Measurements from ENCODE around the gene PSPN.
A peak's percentile ranks its signal among the peaks of the same experiment; 100 is the strongest.

The PSPN gene, protein sequence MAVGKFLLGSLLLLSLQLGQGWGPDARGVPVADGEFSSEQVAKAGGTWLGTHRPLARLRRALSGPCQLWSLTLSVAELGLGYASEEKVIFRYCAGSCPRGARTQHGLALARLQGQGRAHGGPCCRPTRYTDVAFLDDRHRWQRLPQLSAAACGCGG

DNA sequence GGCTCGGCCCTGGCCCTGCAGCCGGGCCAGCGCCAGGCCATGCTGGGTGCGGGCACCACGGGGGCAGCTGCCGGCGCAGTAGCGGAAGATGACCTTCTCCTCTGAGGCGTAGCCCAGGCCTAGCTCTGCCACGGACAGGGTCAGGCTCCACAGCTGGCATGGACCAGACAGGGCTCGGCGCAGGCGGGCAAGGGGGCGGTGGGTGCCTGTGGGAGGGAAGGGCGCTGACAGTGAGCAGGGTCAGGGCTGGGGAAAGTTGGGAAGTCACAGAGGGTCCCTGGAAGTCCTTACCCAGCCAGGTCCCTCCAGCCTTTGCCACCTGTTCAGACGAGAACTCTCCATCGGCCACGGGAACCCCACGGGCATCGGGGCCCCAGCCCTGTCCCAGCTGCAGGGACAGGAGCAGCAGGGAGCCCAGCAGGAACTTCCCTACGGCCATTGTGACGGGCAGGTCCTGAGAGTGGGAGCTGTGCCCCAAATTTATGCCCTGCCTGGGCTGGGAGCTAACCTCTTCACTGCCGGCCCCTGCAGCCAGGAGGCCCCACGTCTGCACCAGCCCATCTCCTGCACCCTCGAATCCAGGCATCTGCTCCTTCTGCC, at the start of gene PSPN:
TSS of gene PSPN (minus strand) at position 523 of the 600 bp plus-strand sequence. CDS start at position 439, 84 bp downstream.
- DNase-seq = no peak

DNA sequence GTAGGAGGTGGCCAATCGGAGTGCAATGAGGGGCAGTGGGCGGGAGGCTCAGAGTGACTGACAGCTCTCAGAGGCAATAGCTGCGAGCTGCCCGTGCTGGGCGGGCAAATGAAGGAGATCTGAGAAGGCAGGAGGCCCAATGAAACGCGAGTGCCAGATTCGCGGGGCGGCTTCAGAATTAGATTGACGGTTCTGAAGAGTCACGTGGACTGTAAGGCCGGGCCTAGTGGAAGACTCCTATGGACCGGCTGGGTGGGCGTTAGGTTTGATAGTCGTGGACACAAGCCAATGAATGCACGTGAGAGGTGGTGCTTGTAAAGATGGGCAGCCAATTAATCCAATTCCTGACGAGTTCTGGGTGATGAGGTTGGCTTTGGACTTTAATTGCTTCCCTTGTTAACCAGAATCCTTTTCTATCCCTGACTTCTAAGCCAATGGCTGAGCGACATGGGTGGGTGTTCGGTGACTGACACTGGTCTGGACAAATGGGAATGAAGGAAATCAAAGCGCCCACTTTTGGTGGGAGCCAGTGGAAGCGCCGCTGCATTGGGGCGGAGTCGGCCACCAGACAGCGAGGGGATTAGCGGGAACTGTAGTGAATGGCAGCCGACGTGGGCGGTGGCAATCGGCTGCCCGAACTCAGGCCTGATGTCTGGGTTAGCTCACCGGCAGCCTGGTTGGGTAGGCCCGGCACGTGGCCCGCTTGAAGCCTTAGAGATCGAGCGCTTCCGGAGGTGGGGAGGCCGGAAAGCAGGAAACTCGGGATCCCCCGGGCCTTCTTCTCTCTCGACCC, 49.4 kb upstream of the PSPN start:
- DNase-seq = peak; percentile 99 to 100

DNA sequence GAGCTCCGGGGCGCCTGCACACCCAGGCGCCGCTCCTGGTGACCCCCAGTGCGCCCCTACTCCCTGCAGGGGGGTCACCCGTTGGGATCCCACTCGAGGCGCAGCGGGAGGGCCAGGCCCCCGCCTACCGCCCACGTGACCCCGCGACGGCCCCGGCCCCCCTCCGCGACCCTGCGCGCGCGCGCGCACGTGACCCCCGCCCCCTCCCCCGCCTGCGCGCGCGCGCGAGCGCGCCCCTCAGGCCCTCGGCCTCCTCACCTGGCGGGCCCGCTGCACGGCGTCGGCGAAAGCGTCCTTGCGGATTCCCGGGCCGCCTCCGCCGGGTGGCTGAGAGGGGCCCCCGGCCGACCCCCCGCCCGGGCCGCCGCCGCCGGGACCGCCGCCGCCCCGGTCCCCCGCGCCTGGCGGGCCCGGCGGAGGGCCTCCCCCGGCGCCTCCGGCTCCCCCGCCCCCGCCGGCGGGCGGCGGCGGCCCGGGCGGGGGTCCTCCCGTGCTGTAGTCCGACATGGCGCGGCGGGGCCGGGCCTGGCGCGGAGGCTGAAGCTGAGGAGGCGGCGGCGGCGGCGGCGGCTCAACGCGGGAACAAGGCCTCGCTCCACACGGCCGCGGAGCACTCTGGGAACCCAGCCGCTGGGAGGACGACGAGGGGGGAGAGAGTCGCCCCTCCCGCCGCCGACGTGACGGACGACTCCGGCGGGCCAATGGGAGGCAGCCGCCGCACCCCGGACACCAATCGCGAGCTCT, 48.6 kb upstream of the PSPN start, which contains the start of gene KHSRP:
TSS of gene KHSRP (minus strand) at position 617 of the 744 bp plus-strand sequence. CDS start at position 507, 110 bp downstream.
- DNase-seq = no peak

DNA sequence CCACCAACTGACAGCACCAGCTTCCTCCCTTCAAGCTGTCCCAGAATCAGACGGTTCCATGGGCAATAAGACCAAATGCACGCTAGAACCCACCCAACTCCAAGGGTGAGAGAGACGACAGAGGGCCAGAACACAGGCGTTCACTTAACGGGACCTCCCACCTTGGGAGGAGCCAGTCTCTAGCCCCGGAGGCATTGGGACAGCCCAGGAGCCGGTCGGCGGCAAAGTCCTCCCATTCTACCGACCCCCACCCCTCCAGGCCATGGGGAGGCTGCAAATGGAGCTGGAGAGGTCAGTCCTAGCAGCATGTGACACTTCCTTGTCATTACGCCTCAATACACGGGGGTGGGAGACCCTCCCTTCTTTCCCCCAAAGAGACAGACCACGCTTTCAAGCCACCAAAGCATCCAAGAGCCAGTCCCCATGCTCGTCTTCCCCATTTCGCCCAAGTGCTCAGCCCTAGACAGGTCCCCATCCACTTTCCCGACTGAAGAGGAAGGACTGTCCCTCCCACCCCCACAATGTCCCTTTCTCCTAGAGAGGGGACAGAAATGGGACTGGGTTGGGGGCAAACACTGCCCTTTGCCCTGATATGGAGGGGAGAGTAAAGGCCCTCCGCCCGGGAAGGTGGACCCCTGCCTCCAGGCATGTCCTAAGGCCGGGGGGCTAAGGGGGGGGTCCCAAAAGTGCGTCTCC, 47.9 kb upstream of the PSPN start:
- no peak for DNase-seq

DNA sequence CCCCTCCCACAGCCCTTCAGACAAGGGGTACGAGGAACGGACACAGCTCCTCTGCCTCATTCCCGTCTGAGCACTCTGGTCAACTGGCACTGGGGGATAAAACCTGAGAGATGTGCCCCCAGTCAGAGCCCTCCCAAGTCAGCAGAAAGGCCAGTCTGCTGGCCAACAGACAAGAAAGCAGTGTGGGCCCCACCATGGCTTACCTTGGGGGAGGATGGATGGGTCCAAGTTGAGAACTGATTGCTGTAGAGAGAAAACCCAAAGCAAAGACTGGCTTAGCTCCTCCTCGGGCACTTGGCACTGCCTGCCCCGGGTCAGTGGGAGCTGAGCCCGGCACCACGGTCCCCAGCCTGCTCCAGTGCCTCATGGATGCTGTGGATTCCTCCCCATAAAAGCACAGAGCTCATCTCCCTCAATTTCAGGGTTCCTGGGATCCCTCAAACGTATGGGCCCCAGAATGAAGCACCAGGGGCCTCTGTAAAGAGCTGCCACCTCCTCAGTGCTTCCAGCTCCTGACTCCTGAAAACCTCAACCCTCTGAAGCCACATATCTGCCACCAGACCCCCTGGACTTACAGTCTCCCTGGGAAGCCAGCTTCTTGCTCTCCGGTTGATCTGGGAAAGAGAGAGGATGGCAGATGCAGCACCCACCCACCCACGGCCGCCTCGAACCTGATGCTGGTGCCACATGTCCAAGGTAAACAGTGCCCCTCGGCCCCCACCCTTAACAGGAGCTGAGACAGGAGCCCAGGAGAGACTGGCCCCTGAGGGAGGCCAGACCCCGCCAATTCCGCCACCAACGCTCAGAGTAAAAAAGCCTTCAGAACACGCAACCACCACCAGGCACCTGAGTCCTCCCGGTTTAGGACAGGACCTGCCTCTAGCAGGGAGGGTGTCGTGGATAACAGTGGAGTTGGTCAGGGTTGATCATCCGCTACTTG, 45.6 kb upstream of the PSPN start:
- no peak for DNase-seq

DNA sequence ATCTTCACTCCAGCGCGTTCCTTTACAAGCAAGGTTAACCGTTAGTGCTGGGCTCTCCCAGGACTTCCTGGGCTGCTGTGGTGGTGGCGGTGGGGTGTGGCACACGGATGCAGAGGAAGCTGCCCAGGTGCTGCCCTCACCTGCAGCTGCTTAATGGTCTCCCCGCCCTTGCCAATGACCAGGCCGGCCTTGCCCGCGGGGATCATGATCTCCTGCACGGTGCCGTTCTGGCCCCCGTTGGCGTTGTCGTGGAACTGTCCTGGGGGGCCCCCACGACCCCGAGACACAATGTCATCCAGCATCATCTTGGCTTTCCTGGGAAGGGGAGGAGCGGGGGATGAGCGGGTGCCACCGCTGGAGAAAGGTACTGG, 42.8 kb upstream of the PSPN start:
- DNase-seq = no peak

DNA sequence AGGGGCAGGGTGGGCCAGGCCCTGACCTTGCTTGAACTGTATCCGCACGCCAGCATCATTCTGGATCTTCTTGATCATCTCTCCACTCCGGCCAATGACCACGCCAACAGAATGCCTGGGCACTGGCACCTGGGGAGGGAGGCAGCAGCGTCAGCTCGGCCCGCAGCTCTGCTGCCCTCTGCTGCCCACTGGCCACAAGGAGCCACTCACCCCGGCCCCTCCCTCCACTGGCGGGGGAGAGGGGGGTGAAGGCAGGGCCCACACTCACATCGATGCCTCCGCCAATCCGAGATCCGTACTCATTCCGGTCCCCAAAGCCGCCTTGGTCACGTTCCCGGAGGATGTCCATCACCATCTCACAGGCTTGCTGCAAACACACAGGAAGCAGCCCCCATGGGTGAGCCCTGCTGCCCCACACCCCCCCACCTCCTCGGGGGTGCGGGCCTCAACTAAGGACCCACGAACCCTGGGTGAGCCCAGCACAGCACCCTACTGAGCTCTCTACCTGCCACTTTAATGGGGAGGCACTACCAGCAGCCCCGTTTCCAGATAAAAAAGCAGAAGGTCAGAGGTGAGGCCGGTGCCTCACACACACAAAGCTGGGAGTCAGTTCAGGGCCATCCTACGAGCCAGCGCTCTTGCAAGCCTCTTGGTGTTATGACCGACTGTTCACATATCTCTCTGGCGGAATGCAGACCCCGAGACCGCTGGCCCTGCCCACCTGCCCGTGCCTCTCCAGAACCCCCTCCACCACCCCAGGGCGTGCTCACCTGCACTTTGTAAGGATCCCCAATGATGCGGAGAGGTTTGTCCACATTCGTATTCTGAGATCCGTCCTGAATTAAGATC, 42.2 kb upstream of the PSPN start:
- DNase-seq = no peak

DNA sequence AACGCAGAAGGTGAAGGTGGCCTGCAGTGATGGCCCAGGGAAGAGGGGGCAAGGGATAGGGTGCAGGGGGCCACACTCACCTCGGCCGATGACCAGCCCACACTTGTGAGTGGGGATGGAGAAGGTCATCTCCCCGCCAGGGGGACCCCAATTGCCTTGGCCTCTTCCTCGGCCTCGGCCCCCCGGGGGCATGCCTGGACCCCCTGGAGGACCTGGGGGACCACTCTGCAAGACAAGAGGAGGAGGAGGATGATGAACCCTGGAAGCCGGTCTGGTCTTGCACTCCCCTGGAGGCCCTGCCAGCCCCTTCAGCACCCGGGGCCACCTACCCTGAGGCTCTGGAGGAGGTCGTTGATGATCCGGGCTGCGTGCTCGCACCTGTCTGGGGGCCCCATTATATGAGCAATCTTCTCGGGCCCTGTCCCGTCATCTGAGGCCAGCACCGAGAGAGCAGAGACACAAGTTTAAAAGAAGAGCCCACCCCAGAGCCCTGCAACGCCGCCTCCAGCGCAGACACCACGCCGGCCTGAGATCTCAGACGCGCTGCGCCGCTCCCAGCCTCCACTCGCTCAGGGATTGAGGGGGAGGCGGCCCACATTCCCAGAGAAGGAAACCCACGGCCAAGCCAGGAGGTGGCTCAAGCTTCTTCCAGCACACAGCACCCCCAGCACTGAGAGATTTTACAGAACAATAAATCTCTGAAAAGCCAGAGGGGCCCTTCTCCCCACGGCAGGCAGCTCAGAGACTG, 41.1 kb upstream of the PSPN start:
- no peak for DNase-seq

DNA sequence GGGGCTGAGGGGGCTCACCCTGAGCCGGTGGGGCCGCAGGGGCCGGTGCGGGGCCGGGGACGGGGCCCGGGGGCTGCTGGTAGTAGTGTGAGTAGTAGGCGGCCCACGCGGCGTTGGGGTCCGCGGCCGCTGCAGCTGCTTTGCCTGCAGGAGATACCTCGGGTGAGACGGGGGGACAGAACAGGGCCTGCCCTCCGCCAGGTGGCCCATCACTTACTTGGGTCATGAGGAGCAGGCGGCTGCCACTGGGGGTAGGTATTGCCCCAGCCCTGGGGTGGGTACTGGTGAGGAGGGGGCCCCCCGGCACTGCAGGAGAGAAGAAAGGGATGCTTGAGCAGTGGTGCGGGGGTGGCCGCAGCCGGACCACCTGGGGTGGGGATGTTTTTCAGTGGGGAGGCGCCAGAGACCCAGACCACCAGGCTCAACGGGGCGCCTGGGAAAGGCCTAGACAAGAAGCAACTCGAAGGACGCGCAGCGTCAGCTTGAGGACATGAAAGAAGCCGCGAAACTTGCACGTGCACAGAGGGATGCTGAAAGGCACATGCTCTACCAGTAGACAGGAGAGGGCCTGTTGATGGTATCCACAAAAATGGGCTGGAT, 40.0 kb upstream of the PSPN start:
- no peak for DNase-seq

DNA sequence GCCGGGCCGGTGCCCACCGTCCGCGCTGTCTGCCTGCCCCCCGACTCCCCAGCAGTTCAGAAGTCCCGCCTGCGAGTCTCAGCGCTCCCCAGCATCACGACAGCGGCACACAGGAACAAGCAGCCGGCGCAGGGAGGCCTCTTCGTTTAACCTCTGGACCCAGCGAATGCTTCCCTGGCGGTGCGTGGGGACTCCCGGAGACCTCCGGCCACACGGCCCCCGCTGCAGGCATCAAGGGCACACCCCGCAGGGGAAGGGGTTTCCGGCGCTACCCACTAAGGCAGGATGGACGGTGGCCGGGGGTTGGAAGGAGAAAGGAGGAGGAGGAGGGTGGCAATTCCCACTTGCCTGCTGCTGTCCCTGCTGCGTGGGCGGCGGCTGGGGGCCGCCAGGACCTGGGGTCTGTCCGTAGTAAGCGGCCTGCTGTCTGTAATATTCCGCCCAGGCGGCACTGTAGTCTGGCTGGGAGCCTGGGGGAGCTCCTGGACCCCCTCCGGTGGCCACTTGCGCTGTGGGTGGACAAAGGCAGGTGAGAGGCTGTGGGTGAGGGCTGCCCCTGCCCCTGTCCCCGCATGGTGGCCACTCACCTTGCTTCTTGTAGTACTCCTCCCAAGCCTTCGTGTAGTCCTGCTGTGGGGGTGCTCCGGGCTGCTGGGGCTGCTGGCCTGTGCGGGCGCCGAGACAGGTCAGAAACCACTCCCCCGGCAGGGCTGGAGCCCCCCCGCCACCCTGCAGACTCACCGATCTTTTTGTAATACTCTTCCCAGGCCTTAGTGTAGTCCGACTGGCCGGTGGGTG, 39.3 kb upstream of the PSPN start:
- no peak for DNase-seq

DNA sequence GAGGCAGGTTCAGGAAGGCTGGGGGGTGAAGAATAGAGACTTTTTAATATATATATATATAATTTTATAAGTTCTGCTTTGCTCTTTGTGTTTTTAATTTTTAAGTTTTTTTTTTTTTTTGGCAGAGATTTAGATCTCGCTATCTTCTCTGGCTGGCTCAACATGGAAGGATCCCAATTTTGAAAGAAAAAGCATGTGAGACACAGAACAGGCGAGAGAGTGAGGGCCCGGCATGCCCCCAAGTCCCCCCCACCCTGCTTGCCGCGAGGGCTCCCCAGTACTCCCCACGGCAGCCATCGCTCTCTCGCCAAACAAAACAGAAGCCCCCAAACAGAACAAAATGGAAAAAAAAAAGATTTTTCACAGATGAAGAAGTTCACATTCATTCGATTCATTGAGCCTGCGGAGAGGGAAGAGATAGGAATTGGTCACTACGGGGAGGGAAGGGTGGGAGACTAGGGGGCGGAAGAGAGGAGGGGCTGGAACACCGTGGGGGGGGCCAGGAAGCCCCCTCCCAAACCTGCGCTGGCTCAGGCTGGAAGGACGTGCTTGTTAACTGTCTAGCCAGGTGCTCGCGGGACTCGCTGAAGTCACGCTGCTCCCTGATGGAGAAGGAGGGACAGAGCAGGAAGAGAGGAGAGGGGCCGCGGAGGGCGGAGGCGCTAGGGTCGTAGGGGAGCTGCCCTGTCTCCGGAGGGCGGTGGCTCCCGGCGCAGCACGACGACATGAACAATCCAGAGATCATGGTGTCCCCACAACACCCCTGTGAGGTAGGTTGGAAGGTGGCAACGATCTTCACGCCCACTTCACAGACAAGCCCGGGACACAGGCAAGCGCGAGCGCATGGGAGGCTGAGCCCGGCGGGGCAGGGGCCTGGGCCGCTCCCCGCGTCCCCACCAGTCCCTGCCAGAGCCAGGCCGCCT, 38.2 kb upstream of the PSPN start:
- DNase-seq = no peak

DNA sequence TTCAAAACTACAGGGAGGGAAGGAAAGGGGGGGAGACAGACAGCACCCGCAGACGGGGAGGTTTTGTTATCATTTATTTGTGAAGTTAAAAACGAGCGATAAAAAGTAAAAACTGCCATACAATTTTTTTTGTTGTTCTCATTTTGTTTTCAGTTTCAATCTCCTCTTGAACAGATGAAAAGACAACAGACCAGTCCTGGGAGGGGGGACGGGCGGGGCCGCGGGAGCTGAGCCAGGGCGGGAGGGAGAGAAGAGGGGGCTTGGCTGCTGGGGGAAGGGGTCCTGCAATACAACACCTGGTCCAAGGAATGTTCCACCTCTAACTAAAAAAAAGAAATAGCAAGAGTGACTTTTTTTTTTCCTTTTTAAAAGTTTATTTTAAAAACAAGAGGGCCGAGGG, 37.6 kb upstream of the PSPN start:
- no peak for DNase-seq

DNA sequence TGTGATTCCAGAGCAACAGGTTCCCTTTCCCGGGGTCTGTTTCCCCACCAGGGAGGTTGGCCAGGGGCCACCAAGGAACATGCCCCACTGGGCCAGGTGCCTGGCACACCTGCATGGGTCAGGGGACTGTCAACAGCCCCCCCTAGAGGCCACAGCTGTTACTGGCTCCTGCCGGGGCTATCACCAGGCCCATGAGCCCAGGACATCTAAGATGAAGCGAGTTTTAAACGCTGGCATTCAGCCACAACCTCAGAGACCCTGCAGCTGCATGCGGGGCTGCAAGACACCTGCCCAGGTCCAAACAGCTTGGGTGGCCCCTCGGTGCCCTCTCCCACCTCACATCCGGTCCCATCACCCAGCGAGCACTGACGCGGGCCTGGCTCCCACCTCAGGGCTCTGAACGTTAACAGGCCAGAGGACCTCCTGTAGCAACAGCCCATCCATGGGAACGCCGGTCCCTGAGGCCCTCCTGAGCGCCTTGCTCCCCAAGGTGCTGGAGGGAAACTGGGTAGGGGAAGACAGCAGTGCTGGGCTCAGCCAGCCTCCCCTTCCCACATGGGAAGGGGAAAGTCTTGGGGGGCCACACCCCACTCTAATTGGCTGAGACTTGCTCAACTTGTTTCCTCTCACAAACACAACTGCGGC, 36.8 kb upstream of the PSPN start:
- peak in 1 of 2 experiments; percentile 8 for DNase-seq

DNA sequence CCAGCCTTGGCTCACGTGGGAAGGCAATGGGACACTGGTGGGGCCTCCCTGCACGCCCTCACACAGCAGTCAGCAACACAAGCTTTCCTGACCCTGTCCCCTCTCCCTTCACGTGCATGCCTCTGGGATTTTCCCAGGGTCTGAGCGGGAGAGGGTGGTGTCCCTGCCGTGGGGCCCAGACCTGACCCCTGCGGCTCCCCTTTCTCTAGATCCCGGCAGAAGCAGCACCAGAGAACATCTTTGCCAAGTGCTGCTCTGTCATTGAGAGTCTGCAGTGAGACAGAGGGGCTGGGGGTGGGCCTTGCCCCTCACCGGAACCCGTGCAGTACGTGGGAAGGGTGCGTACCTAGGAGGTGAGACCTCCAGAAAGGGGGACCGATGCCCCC, 36.3 kb upstream of the PSPN start:
- no peak for DNase-seq

DNA sequence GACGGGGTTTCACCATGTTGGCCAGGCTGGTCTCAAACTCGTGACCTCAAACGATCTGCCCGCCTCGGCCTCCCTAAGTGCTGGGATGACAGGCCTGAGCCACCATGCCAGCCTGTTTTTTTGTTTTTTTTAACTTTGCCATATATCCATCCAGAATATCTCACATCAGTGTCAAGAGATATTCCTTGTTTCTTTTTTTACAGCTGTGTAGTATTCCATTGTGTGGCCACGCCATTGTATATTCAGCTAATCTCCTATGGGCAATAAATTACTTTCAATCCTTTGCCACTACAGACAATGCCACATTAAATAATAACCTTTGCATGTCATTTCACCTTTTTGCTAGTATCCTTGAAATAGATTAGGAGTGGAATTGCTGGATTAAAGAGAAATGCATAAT, 33.6 kb upstream of the PSPN start:
- no peak for DNase-seq

DNA sequence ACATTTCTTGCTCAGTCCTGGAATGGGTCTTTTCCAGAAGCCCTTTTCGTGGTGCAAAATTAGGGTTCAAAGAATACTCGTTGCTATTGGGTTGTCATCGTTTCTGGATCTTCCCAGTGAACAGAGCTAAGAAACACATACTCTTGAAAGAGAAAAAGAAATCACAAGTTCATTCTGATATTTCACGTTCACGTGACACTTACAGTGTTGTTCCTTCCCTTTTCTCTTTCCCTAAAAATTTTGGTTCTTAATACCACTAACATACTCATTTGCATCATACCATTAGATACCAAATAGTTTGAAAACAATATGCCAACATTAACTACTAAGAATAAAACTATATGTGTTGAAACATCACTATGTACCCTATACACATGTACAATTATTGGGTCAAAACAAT, 30.7 kb upstream of the PSPN start:
- DNase-seq = no peak

Data from SHP77 (cell line).